SK-N-MC (cell line): Measurements from ENCODE around the gene TIMM17A.

Source experiments
- EZH2 ChIP-seq: fragments of 200-600 bp; sonication (generic); IDR thresholded peaks from one replicate; pipeline ENCODE4 v1.6.1; 2017; ENCODE audit warnings: antibody characterized with exemption
- POLR2AphosphoS5 ChIP-seq: IDR thresholded peaks from 2 replicates; pipeline ENCODE4 v1.6.1; 2012; ENCODE audit warnings: mild to moderate bottlenecking, low read depth, low read length, borderline replicate concordance

GRCh38 chr1:202017749-202018467 is 62.6 kb downstream of the TIMM17A start:
- TF ChIP-seq EZH2 (no peak), POLR2AphosphoS5 (no peak)
